Lower leg skin (tissue), 4 donors: ENCODE results near the gene CELF1. TPM values are rescaled to one million over a fixed set of nuclear protein-coding genes. Genes with fewer than 3 reads are reported as not detected.
"Not testable (repeated sequence)": the region's sequence is repeated elsewhere in the genome, so short reads cannot be mapped to it uniquely, and the experiment has no call there.

Experiments
- DNase-seq, 2 donors: peaks; one replicate each; pipeline ENCODE4 v3.0.0-alpha.2; 2019; ENCODE audit warnings: low spot score in 2 of 2
- H3K4me3 ChIP-seq: fragments of 200-600 bp; sonication (generic); 2 replicates; pipeline ENCODE4 v1.5.1; 2017; ENCODE audit warnings: mild to moderate bottlenecking, low read depth; ENCODE audit not compliant: poor library complexity, severe bottlenecking
- CTCF ChIP-seq, 3 donors: fragments of 450-650 bp; IDR thresholded peaks; one replicate each; pipeline ENCODE4 v1.5.1; 2016; ENCODE audit warnings: antibody characterized with exemption in 3 of 3, mild to moderate bottlenecking in 3 of 3, moderate library complexity in 2 of 3
- POLR2A ChIP-seq, 2 donors: fragments of 450-650 bp; IDR thresholded peaks; one replicate each; pipeline ENCODE4 v1.6.1; 2016 to 2017; ENCODE audit warnings: antibody characterized with exemption in 2 of 2, mild to moderate bottlenecking in 1 of 2, moderate library complexity in 1 of 2
- WGBS, 2 donors: methylation state at CpG; one replicate each; pipeline ENCODE4 v1.1.5; 2018; 5-methylcytosine and 5-hydroxymethylcytosine counted together
- intact Hi-C: fragments of 100-400 bp; cut with DNase I; formaldehyde crosslinking; loops from one replicate; pipeline ENCODE4 v1.15.0; 2023; ENCODE audit warnings: low total_unique reads
- total RNA-seq, 4 donors: library from RNA; depleted of rRNA; stranded (reverse); fragments of >200 nt; gene quantifications; one replicate each; pipeline ENCODE4 v1.1.0, GENCODE V29; 2016

Gene CELF1
- total RNA-seq, 4 donors from 2014 or later: 58.1 to 87.1 (median 78.5) TPM

- TF ChIP-seq CTCF (IDR thresholded peaks at IDR 0.05): no peak
- TF ChIP-seq POLR2A (IDR thresholded peaks at IDR 0.05): no peak
- intact Hi-C loops: no loop called here
- DNase-seq: no peak
- H3K4me3 ChIP-seq: no peak overlapping the region
- WGBS, 2 donors: 94 to 95% methylated on average over 2 of the region's 2 CpGs
These were observed 92.2 kb downstream of the CELF1 start for GRCh38 chr11:47460571-47461235.

GRCh38 chr11:47454258-47454671 lies 98.7 kb downstream of the CELF1 start:
- peak in 1 of 3 donors; percentile 25 for TF ChIP-seq CTCF (IDR thresholded peaks at IDR 0.05)
- H3K4me3 ChIP-seq, intact Hi-C loops: not testable (repeated sequence)
- peak in 1 of 2 donors; percentile 58 for DNase-seq
- 7 to 24% methylated on average over 5 to 6 of the region's 8 CpGs for WGBS, 2 donors

GRCh38 chr11:47453365-47453764 lies 99.6 kb downstream of the CELF1 start:
- WGBS, 2 donors: 92% methylated on average over 8 of the region's 8 CpGs
- intact Hi-C loops: no loop called here

GRCh38 chr11:47451990-47452389 lies 100.9 kb downstream of the CELF1 start:
- 87% methylated on average over 4 of the region's 4 CpGs for WGBS, 2 donors
- no peak for DNase-seq
- no peak for TF ChIP-seq CTCF (IDR thresholded peaks at IDR 0.05)
- TF ChIP-seq POLR2A (IDR thresholded peaks at IDR 0.05): no peak
- H3K4me3 ChIP-seq: no peak overlapping the region
- intact Hi-C loops: no loop called here

More at GRCh38 chr11:47453365-47453764, 99.6 kb downstream of the CELF1 start:
- no peak for TF ChIP-seq POLR2A (IDR thresholded peaks at IDR 0.05)
- TF ChIP-seq CTCF (IDR thresholded peaks at IDR 0.05): no peak
- no peak overlapping the region for H3K4me3 ChIP-seq
- no peak for DNase-seq

- TF ChIP-seq CTCF (IDR thresholded peaks at IDR 0.05) (no peak), POLR2A (IDR thresholded peaks at IDR 0.05) (no peak)
- no peak overlapping the region for H3K4me3 ChIP-seq
- no peak for DNase-seq
- 57 to 58% methylated on average over 4 of the region's 4 CpGs for WGBS, 2 donors
- intact Hi-C loops: no loop called here
These were observed 101.5 kb downstream of the CELF1 start for GRCh38 chr11:47451436-47451835.

- intact Hi-C loops: no loop called here
- 80 to 86% methylated on average over 8 of the region's 8 CpGs for WGBS, 2 donors
- no peak for DNase-seq
- H3K4me3 ChIP-seq: no peak overlapping the region
- TF ChIP-seq POLR2A (IDR thresholded peaks at IDR 0.05) (no peak), CTCF (IDR thresholded peaks at IDR 0.05) (no peak)
These were observed 103.4 kb downstream of the CELF1 start for GRCh38 chr11:47449541-47449940.
